Measurements from ENCODE around the gene WDFY1.

DNA sequence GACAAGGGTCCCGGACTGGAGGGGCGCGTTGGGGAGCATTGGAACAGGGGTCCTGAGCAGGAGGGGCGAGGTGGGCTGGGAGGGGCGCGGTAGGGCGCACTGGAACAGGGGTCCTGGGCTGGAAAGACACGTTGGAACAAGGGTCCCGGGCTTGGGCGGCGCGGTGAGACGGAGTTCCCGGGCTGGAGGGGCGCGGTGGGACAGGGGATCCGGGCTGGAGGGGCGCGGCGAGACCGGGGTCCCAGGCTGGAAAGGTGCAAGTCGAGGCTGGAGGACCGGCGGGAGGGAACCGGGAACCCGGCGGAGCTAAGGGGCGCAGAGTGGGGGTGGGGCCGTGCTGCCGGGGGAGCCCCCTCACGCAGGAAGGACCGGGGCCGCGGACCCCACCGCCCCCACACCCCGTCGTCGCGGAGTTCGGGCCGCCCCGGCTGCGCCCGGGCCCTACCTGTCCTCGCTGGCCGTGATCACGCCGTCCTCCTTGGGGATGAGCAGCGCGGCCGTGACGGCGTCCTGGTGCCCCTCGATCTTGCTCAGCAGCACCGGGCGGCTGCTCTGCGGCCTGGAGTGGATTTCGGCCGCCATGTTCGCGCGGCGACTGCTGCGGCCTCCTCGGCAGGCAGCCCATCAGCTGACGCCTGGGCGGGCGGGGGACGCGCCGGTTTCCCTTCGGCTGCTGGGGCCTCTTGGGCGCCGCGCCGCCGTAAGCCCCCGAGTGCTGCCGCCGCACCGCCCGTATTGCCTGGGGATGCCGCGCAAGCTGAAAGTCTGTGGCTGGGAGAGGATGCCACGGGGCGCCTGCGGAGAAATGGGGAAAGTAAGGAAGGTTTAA, at the start of gene WDFY1:
- TF ChIP-seq SMAD3 (CRISPR knock-in tag; IDR thresholded peaks at IDR 0.05; ENCODE audit: borderline replicate concordance), result peak; percentile 78; the same call in 1 of the 2 replicates
- peak; percentile 56; the same call in 1 of the 2 replicates for TF ChIP-seq EMX1 (CRISPR knock-in tag; IDR thresholded peaks at IDR 0.05)
- TF ChIP-seq USF2 (CRISPR knock-in tag; IDR thresholded peaks at IDR 0.05), result peak; percentile 91
- 0 out of 2 replicates have a peak, but pooled peaks have one; percentile 17 for TF ChIP-seq ZNF121 (CRISPR knock-in tag; IDR thresholded peaks at IDR 0.05)
- TF ChIP-seq, protein P1, sequence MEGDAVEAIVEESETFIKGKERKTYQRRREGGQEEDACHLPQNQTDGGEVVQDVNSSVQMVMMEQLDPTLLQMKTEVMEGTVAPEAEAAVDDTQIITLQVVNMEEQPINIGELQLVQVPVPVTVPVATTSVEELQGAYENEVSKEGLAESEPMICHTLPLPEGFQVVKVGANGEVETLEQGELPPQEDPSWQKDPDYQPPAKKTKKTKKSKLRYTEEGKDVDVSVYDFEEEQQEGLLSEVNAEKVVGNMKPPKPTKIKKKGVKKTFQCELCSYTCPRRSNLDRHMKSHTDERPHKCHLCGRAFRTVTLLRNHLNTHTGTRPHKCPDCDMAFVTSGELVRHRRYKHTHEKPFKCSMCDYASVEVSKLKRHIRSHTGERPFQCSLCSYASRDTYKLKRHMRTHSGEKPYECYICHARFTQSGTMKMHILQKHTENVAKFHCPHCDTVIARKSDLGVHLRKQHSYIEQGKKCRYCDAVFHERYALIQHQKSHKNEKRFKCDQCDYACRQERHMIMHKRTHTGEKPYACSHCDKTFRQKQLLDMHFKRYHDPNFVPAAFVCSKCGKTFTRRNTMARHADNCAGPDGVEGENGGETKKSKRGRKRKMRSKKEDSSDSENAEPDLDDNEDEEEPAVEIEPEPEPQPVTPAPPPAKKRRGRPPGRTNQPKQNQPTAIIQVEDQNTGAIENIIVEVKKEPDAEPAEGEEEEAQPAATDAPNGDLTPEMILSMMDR (IDR thresholded peaks at IDR 0.05), result no peak
- no peak for TF ChIP-seq CREB1 (CRISPR knock-in tag; IDR thresholded peaks at IDR 0.05)
